GM12873 (cell line): ENCODE data around the gene SHB.

Experiments
- CTCF ChIP-seq: IDR thresholded peaks from 2 replicates; pipeline ENCODE4 v1.5.1; 2012; ENCODE audit warnings: low read depth, mild to moderate bottlenecking, moderate library complexity, low read length, control low read depth; ENCODE audit not compliant: insufficient read depth; ENCODE audit errors: missing control alignments

SHB gene

GRCh38 chr9:37913480-37914153 is 155.4 kb downstream of the SHB start:
- peak; percentile 98 for TF ChIP-seq CTCF

GRCh38 chr9:37911271-37911681 is 157.8 kb downstream of the SHB start:
- no peak for TF ChIP-seq CTCF

GRCh38 chr9:37910271-37910670 is 158.8 kb downstream of the SHB start:
- TF ChIP-seq CTCF = no peak

GRCh38 chr9:37909326-37909725 is 159.7 kb downstream of the SHB start:
- TF ChIP-seq CTCF = no peak

GRCh38 chr9:37908698-37909186 is 160.3 kb downstream of the SHB start:
- no peak for TF ChIP-seq CTCF

GRCh38 chr9:37908283-37908682 is 160.7 kb downstream of the SHB start:
- no peak for TF ChIP-seq CTCF

GRCh38 chr9:37906312-37907239 is 162.5 kb downstream of the SHB start:
- no peak for TF ChIP-seq CTCF
